CD14-positive monocyte (primary cell): Measurements from ENCODE around the gene PTX3. TPM values are rescaled to one million over a fixed set of nuclear protein-coding genes. Genes with fewer than 3 reads are reported as not detected.
A peak's percentile ranks its signal among the peaks of the same experiment; 100 is the strongest.

Experiments used
- DNase-seq, 3 donors: peaks; one replicate each; pipeline ENCODE4 v3.0.0-alpha.2; 2011 to 2022
- H2AFZ ChIP-seq: 2 replicates; pipeline ENCODE4 v1.6.0; 2012; ENCODE audit warnings: mild to moderate bottlenecking, low read depth, low read length, inconsistent platforms; ENCODE audit not compliant: insufficient read depth, poor library complexity, severe bottlenecking
- H3K27ac ChIP-seq, 2 donors: 1 replicate in 1 of 2; 2 replicates in 1 of 2; pipeline ENCODE4 v1.5.1; 2012 to 2013; ENCODE audit warnings: low read length in 2 of 2, control low read depth in 1 of 2, inconsistent platforms in 1 of 2, low read depth in 1 of 2, mild to moderate bottlenecking in 1 of 2
- H3K27me3 ChIP-seq, 2 donors: one replicate each; pipeline versions ENCODE4 v1.6.0 to v1.6.1; 2011 to 2013; ENCODE audit warnings: low read length in 2 of 2; ENCODE audit not compliant: control insufficient read depth in 2 of 2, insufficient read depth in 2 of 2
- H3K36me3 ChIP-seq, 2 donors: replicated peaks in 1 of 2; 1 replicate in 1 of 2; 2 replicates in 1 of 2; pipeline versions ENCODE4 v1.5.1 to v1.6.1; 2012 to 2013; ENCODE audit warnings: low read length in 2 of 2, control low read depth in 1 of 2, inconsistent platforms in 1 of 2, mild to moderate bottlenecking in 1 of 2; ENCODE audit not compliant: insufficient read depth in 2 of 2, control insufficient read depth in 1 of 2
- H3K4me1 ChIP-seq, 2 donors: 1 replicate in 1 of 2; 2 replicates in 1 of 2; pipeline versions ENCODE4 v1.5.1 to v1.6.1; 2012 to 2013; ENCODE audit warnings: low read length in 2 of 2, control low read depth in 1 of 2, inconsistent platforms in 1 of 2, mild to moderate bottlenecking in 1 of 2, moderate library complexity in 1 of 2; ENCODE audit not compliant: insufficient read depth in 2 of 2, control insufficient read depth in 1 of 2
- H3K4me2 ChIP-seq: replicated peaks from 2 replicates; pipeline ENCODE3; 2012; ENCODE audit warnings: low read length, moderate library complexity, mild to moderate bottlenecking; ENCODE audit not compliant: poor library complexity, severe bottlenecking; ENCODE audit errors: extremely low read depth
- H3K4me3 ChIP-seq, 3 experiments: fragments of 200-600 bp in 1 of 3; sonication (generic) in 1 of 3; replicated peaks in 1 of 3; 1 replicate in 2 of 3; 2 replicates in 1 of 3; pipeline ENCODE4 v1.5.1; 2011 to 2013; ENCODE audit warnings: low read length in 3 of 3, mild to moderate bottlenecking in 3 of 3, control low read depth in 2 of 3, low read depth in 2 of 3, inconsistent platforms in 1 of 3, moderate library complexity in 1 of 3
- H3K79me2 ChIP-seq: 2 replicates; pipeline ENCODE4 v1.6.0; 2012; ENCODE audit warnings: mild to moderate bottlenecking, control low read depth, inconsistent platforms, low read length, moderate library complexity; ENCODE audit not compliant: insufficient read depth
- H3K9ac ChIP-seq: 2 replicates; pipeline ENCODE4 v1.6.0; 2017; ENCODE audit warnings: low read length, mild to moderate bottlenecking; ENCODE audit not compliant: insufficient read depth, poor library complexity, severe bottlenecking
- H3K9me3 ChIP-seq, 2 donors: replicated peaks in 1 of 2; 1 replicate in 1 of 2; 2 replicates in 1 of 2; pipeline versions ENCODE4 v1.5.1 to v1.6.1; 2012 to 2013; ENCODE audit warnings: low read length in 2 of 2, control low read depth in 1 of 2; ENCODE audit not compliant: control insufficient read depth in 1 of 2, insufficient read depth in 1 of 2
- H4K20me1 ChIP-seq: 2 replicates; pipeline ENCODE4 v1.6.0; 2012; ENCODE audit warnings: mild to moderate bottlenecking, low read length, control low read depth, moderate library complexity; ENCODE audit not compliant: insufficient read depth
- H3K27ac Mint-ChIP-seq, 7 donors: one replicate each; pipeline ENCODE4 v1.8.0; 2020; ENCODE audit warnings: mild to moderate bottlenecking in 7 of 7, mixed read lengths in 7 of 7, moderate library complexity in 6 of 7, inconsistent platforms in 2 of 7
- H3K27me3 Mint-ChIP-seq, 3 donors: one replicate each; pipeline ENCODE4 v1.8.0; 2021 to 2022; ENCODE audit warnings: low read depth in 3 of 3, mild to moderate bottlenecking in 3 of 3, mixed read lengths in 3 of 3, moderate library complexity in 3 of 3, inconsistent platforms in 1 of 3
- H3K36me3 Mint-ChIP-seq, 2 donors: one replicate each; pipeline ENCODE4 v1.8.0; 2020; ENCODE audit warnings: mixed read lengths in 2 of 2, inconsistent platforms in 1 of 2, mild to moderate bottlenecking in 1 of 2
- H3K4me1 Mint-ChIP-seq: one replicate; pipeline ENCODE4 v1.8.0; 2020; ENCODE audit warnings: mild to moderate bottlenecking, mixed read lengths
- H3K4me3 Mint-ChIP-seq, 2 donors: one replicate each; pipeline ENCODE4 v1.8.0; 2020; ENCODE audit warnings: mild to moderate bottlenecking in 2 of 2, mixed read lengths in 2 of 2, moderate library complexity in 1 of 2
- H3K9me3 Mint-ChIP-seq, 7 donors: one replicate each; pipeline ENCODE4 v1.8.0; 2020 to 2022; ENCODE audit warnings: mixed read lengths in 7 of 7, mild to moderate bottlenecking in 6 of 7, moderate library complexity in 6 of 7, inconsistent platforms in 2 of 7
- CTCF ChIP-seq: fragments of 200-600 bp; IDR thresholded peaks from one replicate; pipeline ENCODE4 v1.8.0; 2022; ENCODE audit warnings: antibody characterized with exemption, mild to moderate bottlenecking
- WGBS: methylation state at CpG from one replicate; pipeline ENCODE4 v1.1.5; 2013; ENCODE audit warnings: missing lambda C conversion rate; ENCODE audit not compliant: insufficient coverage; 5-methylcytosine and 5-hydroxymethylcytosine counted together
- intact Hi-C, 2 donors: fragments of 100-400 bp; cut with micrococcal nuclease; formaldehyde crosslinking; loops; one replicate each; pipeline versions ENCODE4 v1.15.0 to v1.15.1; 2023
- polyA plus RNA-seq, 3 donors: library from polyadenylated mRNA; depleted of rRNA in 1 of 3; unstranded in 2 of 3; stranded (reverse) in 1 of 3; fragments of 300-500 nt in 2 of 3; fragments of >200 nt in 1 of 3; fragmentation: Illumina TruSeq in 2 of 3; gene quantifications; 1 replicate in 2 of 3; 2 replicates in 1 of 3; pipeline ENCODE4 v1.2.3, GENCODE V29; 2012 to 2021

The PTX3 gene
- polyA plus RNA-seq, 3 donors = 9.1 to 84.5 (median 10.5) TPM

- DNase-seq = no peak
- H3K9me3 ChIP-seq = no peaks in the 10 kb centered on the region
- no peaks in the 10 kb centered on the region for H3K27me3 ChIP-seq
- Mint-ChIP-seq H3K27me3 (peaks cover 0 to 3% (median 0%) of the 10 kb centered on the region in 3 donors), H3K4me1 (peaks cover 2% of the 10 kb centered on the region), H3K9me3 (peaks cover 0 to 3% (median 0%) of the 10 kb centered on the region in 7 donors), H3K27ac (no peak overlapping the region), H3K36me3 (no peaks in the 10 kb centered on the region), H3K4me3 (peak overlapping the region in 1 of 2 donors; percentile 52)
- H3K9ac ChIP-seq = no peak overlapping the region
- no peak overlapping the region for H3K4me2 ChIP-seq
- H3K4me1 ChIP-seq = no peaks in the 10 kb centered on the region
- no peak overlapping the region for H3K27ac ChIP-seq
- no peak overlapping the region for H3K4me3 ChIP-seq
- intact Hi-C loops = no loop called here
- no peaks in the 10 kb centered on the region for H3K79me2 ChIP-seq
- TF ChIP-seq CTCF = no peak
- H2AFZ ChIP-seq = no peak overlapping the region
- H3K36me3 ChIP-seq = no peaks in the 10 kb centered on the region
- WGBS = 94% methylated on average over 3 of the region's 5 CpGs
- no peaks in the 10 kb centered on the region for H4K20me1 ChIP-seq
Measured at GRCh38 chr3:157406394-157406793, 30.3 kb upstream of the PTX3 start.

GRCh38 chr3:157407769-157408168, 28.9 kb upstream of the PTX3 start:
- no peaks in the 10 kb centered on the region for H4K20me1 ChIP-seq
- H2AFZ ChIP-seq = no peak overlapping the region
- H3K4me2 ChIP-seq = no peak overlapping the region
- Mint-ChIP-seq H3K27ac (no peak overlapping the region), H3K4me3 (no peak overlapping the region), H3K4me1 (peaks cover 2% of the 10 kb centered on the region), H3K9me3 (peaks cover 0 to 6% (median 2%) of the 10 kb centered on the region in 7 donors), H3K27me3 (peaks cover 0 to 3% (median 2%) of the 10 kb centered on the region in 3 donors), H3K36me3 (no peaks in the 10 kb centered on the region)
- 100% methylated on average over 1 of the region's 3 CpGs for whole genome bisulfite sequencing
- H3K27me3 ChIP-seq = no peaks in the 10 kb centered on the region
- H3K79me2 ChIP-seq = no peaks in the 10 kb centered on the region
- no peak overlapping the region for H3K27ac ChIP-seq
- no peaks in the 10 kb centered on the region for H3K36me3 ChIP-seq
- H3K4me1 ChIP-seq = no peaks in the 10 kb centered on the region
- H3K9me3 ChIP-seq = no peaks in the 10 kb centered on the region
- H3K9ac ChIP-seq = no peak overlapping the region
- intact Hi-C loops = no loop called here
- no peak for DNase-seq
- no peak for TF ChIP-seq CTCF
- H3K4me3 ChIP-seq = no peak overlapping the region
